H9 (cell line): Measurements from ENCODE around the gene MYL9. TPM values are rescaled to one million over a fixed set of nuclear protein-coding genes. Genes with fewer than 3 reads are reported as not detected.
"Not testable (repeated sequence)": the region's sequence is repeated elsewhere in the genome, so short reads cannot be mapped to it uniquely, and the experiment has no call there.

ENCODE experiments used
- DNase-seq: peaks from one replicate; pipeline ENCODE4 v3.0.0-alpha.2; 2017
- H2AFZ ChIP-seq: one replicate; pipeline ENCODE4 v1.6.1; 2013; ENCODE audit warnings: mild to moderate bottlenecking, low read length, control low read depth, moderate library complexity
- H2AK5ac ChIP-seq: 2 replicates; pipeline ENCODE4 v1.6.1; 2013; ENCODE audit warnings: low read length, control low read depth, mixed read lengths; ENCODE audit not compliant: insufficient read length
- H2BK120ac ChIP-seq: one replicate; pipeline ENCODE4 v1.6.1; 2013; ENCODE audit warnings: low read depth, mild to moderate bottlenecking, low read length, control low read depth, inconsistent platforms; ENCODE audit not compliant: poor library complexity, severe bottlenecking
- H2BK12ac ChIP-seq: 2 replicates; pipeline ENCODE4 v1.6.1; 2013; ENCODE audit warnings: low read length, control low read depth, mixed read lengths, low read depth; ENCODE audit not compliant: insufficient read length
- H2BK15ac ChIP-seq: 2 replicates; pipeline ENCODE4 v1.6.1; 2013; ENCODE audit warnings: low read depth, low read length, control low read depth
- H2BK20ac ChIP-seq: one replicate; pipeline ENCODE4 v1.6.1; 2013; ENCODE audit warnings: low read depth, mild to moderate bottlenecking, low read length, control low read depth, inconsistent platforms; ENCODE audit not compliant: poor library complexity, severe bottlenecking
- H2BK5ac ChIP-seq: 2 replicates; pipeline ENCODE4 v1.6.1; 2013; ENCODE audit warnings: low read length, control low read depth, mixed read lengths; ENCODE audit not compliant: insufficient read length
- H3K14ac ChIP-seq: 2 replicates; pipeline ENCODE4 v1.6.1; 2013; ENCODE audit warnings: low read length, control low read depth; ENCODE audit not compliant: insufficient read depth
- H3K18ac ChIP-seq: 2 replicates; pipeline ENCODE4 v1.6.1; 2013; ENCODE audit warnings: low read depth, mild to moderate bottlenecking, mixed read lengths, low read length, control low read depth; ENCODE audit not compliant: insufficient read length
- H3K23ac ChIP-seq: 2 replicates; pipeline ENCODE4 v1.6.1; 2013; ENCODE audit warnings: low read length, control low read depth, mixed read lengths, low read depth; ENCODE audit not compliant: insufficient read length
- H3K23me2 ChIP-seq: 2 replicates; pipeline ENCODE4 v1.6.1; 2013; ENCODE audit warnings: low read depth, mild to moderate bottlenecking, mixed read lengths, low read length, control low read depth; ENCODE audit not compliant: insufficient read length, poor library complexity, severe bottlenecking
- H3K27ac ChIP-seq: 2 replicates; pipeline ENCODE4 v1.5.1; 2013; ENCODE audit warnings: low read length, control low read depth, mixed read lengths, low read depth; ENCODE audit not compliant: insufficient read length
- H3K27me3 ChIP-seq: 2 replicates; pipeline ENCODE4 v1.6.1; 2013; ENCODE audit warnings: low read length, control low read depth, inconsistent platforms; ENCODE audit not compliant: insufficient read depth
- H3K4ac ChIP-seq: 2 replicates; pipeline ENCODE4 v1.6.1; 2013; ENCODE audit warnings: low read depth, mild to moderate bottlenecking, control low read depth, inconsistent platforms, low read length, moderate library complexity
- H3K4me1 ChIP-seq: 2 replicates; pipeline ENCODE4 v1.6.1; 2013; ENCODE audit warnings: low read length, control low read depth, inconsistent platforms; ENCODE audit not compliant: insufficient read depth
- H3K4me2 ChIP-seq: 2 replicates; pipeline ENCODE4 v1.6.1; 2013; ENCODE audit warnings: low read length, control low read depth, mixed read lengths; ENCODE audit not compliant: insufficient read length, insufficient read depth
- H3K56ac ChIP-seq: 2 replicates; pipeline ENCODE4 v1.6.1; 2013; ENCODE audit warnings: low read depth, mild to moderate bottlenecking, mixed read lengths, low read length, control low read depth; ENCODE audit not compliant: insufficient read length
- H3K79me1 ChIP-seq: 2 replicates; pipeline ENCODE4 v1.6.1; 2013; ENCODE audit warnings: low read depth, mild to moderate bottlenecking, moderate library complexity, low read length, control low read depth, inconsistent platforms; ENCODE audit not compliant: insufficient read depth, poor library complexity, severe bottlenecking
- H3K79me2 ChIP-seq: 2 replicates; pipeline ENCODE4 v1.6.1; 2013; ENCODE audit warnings: low read length, control low read depth, inconsistent platforms; ENCODE audit not compliant: insufficient read depth
- H3K9ac ChIP-seq: 2 replicates; pipeline ENCODE4 v1.6.1; 2013; ENCODE audit warnings: low read length, control low read depth, mixed read lengths; ENCODE audit not compliant: insufficient read length; ENCODE audit errors: extremely low read depth
- H3K9me3 ChIP-seq: one replicate; pipeline ENCODE4 v1.6.1; 2013; ENCODE audit warnings: low read depth, low read length, inconsistent platforms; ENCODE audit not compliant: control insufficient read depth
- H3T11ph ChIP-seq: one replicate; pipeline ENCODE4 v1.6.1; 2013; ENCODE audit warnings: mild to moderate bottlenecking, low read length, control low read depth, inconsistent platforms
- H4K20me1 ChIP-seq: one replicate; pipeline ENCODE4 v1.6.1; 2013; ENCODE audit not compliant: control insufficient read depth, insufficient read length, insufficient read depth
- H4K5ac ChIP-seq: 2 replicates; pipeline ENCODE4 v1.6.1; 2013; ENCODE audit warnings: low read depth, mild to moderate bottlenecking, mixed read lengths, low read length, control low read depth; ENCODE audit not compliant: insufficient read length
- H4K8ac ChIP-seq: replicated peaks from 2 replicates; pipeline ENCODE4 v1.6.1; 2013; ENCODE audit warnings: low read length, control low read depth, mixed read lengths, low read depth; ENCODE audit not compliant: insufficient read length
- H4K91ac ChIP-seq: 2 replicates; pipeline ENCODE4 v1.6.1; 2013; ENCODE audit warnings: low read depth, mild to moderate bottlenecking, moderate library complexity, mixed read lengths, low read length, control low read depth; ENCODE audit not compliant: insufficient read length
- H3K27ac Mint-ChIP-seq, 3 experiments: 2 replicates in 2 of 3; 3 replicates in 1 of 3; pipeline ENCODE4 v1.8.0; 2020 to 2021; ENCODE audit warnings: mixed read lengths in 3 of 3, mild to moderate bottlenecking in 1 of 3, moderate library complexity in 1 of 3
- H3K27me3 Mint-ChIP-seq: 2 replicates; pipeline ENCODE4 v1.8.0; 2021; ENCODE audit warnings: low read depth, mild to moderate bottlenecking, moderate library complexity, mixed read lengths
- H3K36me3 Mint-ChIP-seq, 3 experiments: 2 replicates in 2 of 3; 3 replicates in 1 of 3; pipeline ENCODE4 v1.8.0; 2020 to 2021; ENCODE audit warnings: low read depth in 3 of 3, mixed read lengths in 3 of 3; ENCODE audit not compliant: insufficient read depth in 1 of 3
- H3K4me1 Mint-ChIP-seq, 2 experiments: 2 replicates each; pipeline ENCODE4 v1.8.0; 2020; ENCODE audit warnings: mixed read lengths in 2 of 2
- H3K4me3 Mint-ChIP-seq, 2 experiments: 2 replicates in 1 of 2; 3 replicates in 1 of 2; pipeline ENCODE4 v1.8.0; 2020 to 2021; ENCODE audit warnings: mild to moderate bottlenecking in 2 of 2, mixed read lengths in 2 of 2, moderate library complexity in 1 of 2
- H3K9me3 Mint-ChIP-seq, 2 experiments: 2 replicates in 1 of 2; 3 replicates in 1 of 2; pipeline ENCODE4 v1.8.0; 2020; ENCODE audit warnings: mild to moderate bottlenecking in 2 of 2, mixed read lengths in 2 of 2, moderate library complexity in 1 of 2
- CTCF ChIP-seq: fragments of 200-600 bp; sonication (generic); conservative IDR thresholded peaks from 3 replicates; pipeline ENCODE4 v1.8.0; 2021; ENCODE audit warnings: antibody characterized with exemption, mild to moderate bottlenecking
- WGBS: extraction: QIAGEN DNeasy Blood & Tissue Kit; methylation state at CpG from one replicate; pipeline ENCODE4 v1.1.7; 2013; ENCODE audit warnings: missing lambda C conversion rate, low lambda C conversion rate, mixed read lengths; ENCODE audit not compliant: insufficient read length; ENCODE audit errors: extremely low coverage; 5-methylcytosine and 5-hydroxymethylcytosine counted together
- total RNA-seq: library from RNA; stranded (reverse); gene quantifications from 2 replicates; pipeline ENCODE4 v1.2.1, GENCODE V29; 2021

MYL9 gene
- total RNA-seq, 1 experiment from 2014 or later: 218 TPM

- WGBS: no CpG with 5 or more reads among the region's 1 CpG
- Histone ChIP-seq H3K9me3 (no peaks in the 10 kb centered on the region), H3T11ph (no peak overlapping the region), H3K4me2 (no peak overlapping the region), H3K27me3 (no peaks in the 10 kb centered on the region), H2BK120ac (no peak overlapping the region), H3K56ac (no peak overlapping the region), H3K23ac (no peak overlapping the region), H2BK5ac (no peak overlapping the region), H2AK5ac (no peak overlapping the region), H4K91ac (no peak overlapping the region), H2BK12ac (no peak overlapping the region), H3K14ac (no peak overlapping the region), H3K18ac (no peak overlapping the region), H3K4ac (no peak overlapping the region), H3K9ac (no peak overlapping the region), H2BK15ac (no peak overlapping the region), H3K79me2 (no peaks in the 10 kb centered on the region; the same call in 1 of the 2 replicates), H3K79me1 (no peaks in the 10 kb centered on the region), H2BK20ac (no peak overlapping the region), H3K27ac (no peak overlapping the region), H4K8ac (no peak overlapping the region), H2AFZ (no peak overlapping the region), H4K5ac (no peak overlapping the region), H4K20me1 (no peaks in the 10 kb centered on the region), H3K23me2 (no peaks in the 10 kb centered on the region), H3K4me1 (peaks cover 2% of the 10 kb centered on the region; the same call in 1 of the 2 replicates)
- DNase-seq: no peak
- Mint-ChIP-seq H3K4me1 (peaks cover 20 to 27% of the 10 kb centered on the region in 2 experiments), H3K36me3 (peaks cover 14 to 33% (median 15%) of the 10 kb centered on the region in 3 experiments), H3K4me3 (no peak overlapping the region), H3K27me3 (peaks cover 1% of the 10 kb centered on the region; the same call in 1 of the 2 replicates), H3K27ac (peak overlapping the region in 1 of 3 experiments; percentile 89; a peak in 1 of 7 replicates), H3K9me3 (peaks cover 12 to 14% of the 10 kb centered on the region in 2 experiments)
- no peak for TF ChIP-seq CTCF
Observed at GRCh38 chr20:36563374-36563773, 22.1 kb downstream of the MYL9 start.

- not testable (repeated sequence) for H3K56ac ChIP-seq, H3K9me3 ChIP-seq, H3K4ac ChIP-seq, H2BK5ac ChIP-seq, DNase-seq, H4K5ac ChIP-seq, H3K23ac ChIP-seq, H3K27me3 Mint-ChIP-seq, H2BK15ac ChIP-seq, H3K4me2 ChIP-seq, H3K27ac ChIP-seq, H3K27ac Mint-ChIP-seq, H2BK12ac ChIP-seq, H2AK5ac ChIP-seq, H4K20me1 ChIP-seq, H3K9ac ChIP-seq, H4K91ac ChIP-seq, H3K4me3 Mint-ChIP-seq, H2BK20ac ChIP-seq, H3K14ac ChIP-seq, H3K27me3 ChIP-seq, H4K8ac ChIP-seq, H2AFZ ChIP-seq, H3T11ph ChIP-seq, H3K79me1 ChIP-seq, H2BK120ac ChIP-seq, H3K18ac ChIP-seq, H3K4me1 ChIP-seq, H3K23me2 ChIP-seq, H3K79me2 ChIP-seq
- Mint-ChIP-seq H3K9me3 (peaks cover 12 to 14% of the 10 kb centered on the region in 2 experiments), H3K4me1 (peaks cover 23 to 29% of the 10 kb centered on the region in 2 experiments), H3K36me3 (peaks cover 14 to 33% (median 15%) of the 10 kb centered on the region in 3 experiments)
- no CpG with 5 or more reads among the region's 13 CpGs for WGBS
Observed at GRCh38 chr20:36564078-36564725, 22.9 kb downstream of the MYL9 start.
